ENCODE measurements around the gene LYL1. TPM values are rescaled to one million over a fixed set of nuclear protein-coding genes. Genes with fewer than 3 reads are reported as not detected.

Gene LYL1
- total RNA-seq, 4 donors from 2014 or later, result 21.1 to 43.5 (median 25.8) TPM

- Histone ChIP-seq H3K4me3 (no peak overlapping the region), H3K27ac (no peak overlapping the region), H3K4me1 (peaks cover 0 to 64% (median 26%) of the 10 kb centered on the region in 4 donors), H3K27me3 (no peaks in the 10 kb centered on the region), H3K9me3 (no peaks in the 10 kb centered on the region), H3K36me3 (peaks cover 0 to 61% (median 0%) of the 10 kb centered on the region in 3 donors)
- TF ChIP-seq POLR2A (IDR thresholded peaks at IDR 0.05) (no peak), EP300 (IDR thresholded peaks at IDR 0.05) (no peak), CTCF (IDR thresholded peaks at IDR 0.05) (no peak)
- WGBS, 2 donors, result 79 to 88% methylated on average over 10 to 12 of the region's 12 CpGs
- no peak for DNase-seq (ENCODE audit: low spot score in 2 of 2)
These were observed 15.4 kb downstream of the LYL1 start for GRCh38 chr19:13087295-13087694.

- H3K4me1 ChIP-seq, result peaks cover 0 to 64% (median 25%) of the 10 kb centered on the region in 4 donors
- H3K27me3 ChIP-seq, result no peaks in the 10 kb centered on the region
- no peaks in the 10 kb centered on the region for H3K9me3 ChIP-seq
- H3K27ac ChIP-seq, result peak overlapping the region in 1 of 4 donors; percentile 46
- TF ChIP-seq EP300 (IDR thresholded peaks at IDR 0.05) (no peak), CTCF (IDR thresholded peaks at IDR 0.05) (no peak), POLR2A (IDR thresholded peaks at IDR 0.05) (no peak)
- DNase-seq (ENCODE audit: low spot score in 2 of 2), result no peak
- 46% methylated on average over 2 of the region's 2 CpGs; no CpG with 5 or more reads in 1 of the 2 donors for WGBS, 2 donors
- no peak overlapping the region for H3K4me3 ChIP-seq
- peaks cover 0 to 70% (median 0%) of the 10 kb centered on the region in 3 donors for H3K36me3 ChIP-seq
These were observed 16.3 kb downstream of the LYL1 start for GRCh38 chr19:13086341-13086740.

- Histone ChIP-seq H3K4me1 (peaks cover 0 to 58% (median 22%) of the 10 kb centered on the region in 4 donors), H3K4me3 (no peak overlapping the region), H3K27me3 (no peaks in the 10 kb centered on the region), H3K36me3 (peaks cover 0 to 70% (median 0%) of the 10 kb centered on the region in 3 donors), H3K9me3 (no peaks in the 10 kb centered on the region), H3K27ac (peak overlapping the region in 1 of 4 donors; percentile 46)
- no peak for DNase-seq (ENCODE audit: low spot score in 2 of 2)
- no peak for TF ChIP-seq EP300 (IDR thresholded peaks at IDR 0.05)
- TF ChIP-seq CTCF (IDR thresholded peaks at IDR 0.05), result no peak
- TF ChIP-seq POLR2A (IDR thresholded peaks at IDR 0.05), result no peak
- WGBS, 2 donors, result 27 to 29% methylated on average over 7 of the region's 7 CpGs
These were observed 17.0 kb downstream of the LYL1 start for GRCh38 chr19:13085666-13086065.

GRCh38 chr19:13083627-13084026 lies 19.0 kb downstream of the LYL1 start:
- peaks cover 0 to 55% (median 22%) of the 10 kb centered on the region in 4 donors for H3K4me1 ChIP-seq
- no peaks in the 10 kb centered on the region for H3K27me3 ChIP-seq
- TF ChIP-seq CTCF (IDR thresholded peaks at IDR 0.05) (no peak), EP300 (IDR thresholded peaks at IDR 0.05) (no peak), POLR2A (IDR thresholded peaks at IDR 0.05) (no peak)
- no peak overlapping the region for H3K4me3 ChIP-seq
- 79 to 87% methylated on average over 9 of the region's 9 CpGs for WGBS, 2 donors
- DNase-seq (ENCODE audit: low spot score in 2 of 2), result no peak
- H3K9me3 ChIP-seq, result no peaks in the 10 kb centered on the region
- peak overlapping the region in 2 of 4 donors; percentile 74 to 77 for H3K27ac ChIP-seq
- peaks cover 0 to 74% (median 0%) of the 10 kb centered on the region in 3 donors for H3K36me3 ChIP-seq

GRCh38 chr19:13083008-13083404 lies 19.7 kb downstream of the LYL1 start:
- no peak for TF ChIP-seq EP300 (IDR thresholded peaks at IDR 0.05)
- no peak for TF ChIP-seq CTCF (IDR thresholded peaks at IDR 0.05)
- no peak for TF ChIP-seq POLR2A (IDR thresholded peaks at IDR 0.05)
- H3K27ac ChIP-seq, result peak overlapping the region in 3 of 4 donors; percentile 45 to 77 (median 74)
- no peak for DNase-seq (ENCODE audit: low spot score in 2 of 2)
- peaks cover 0 to 61% (median 26%) of the 10 kb centered on the region in 4 donors for H3K4me1 ChIP-seq
- peaks cover 0 to 70% (median 0%) of the 10 kb centered on the region in 3 donors for H3K36me3 ChIP-seq
- 54 to 60% methylated on average over 4 to 7 of the region's 7 CpGs for WGBS, 2 donors
- no peaks in the 10 kb centered on the region for H3K27me3 ChIP-seq
- H3K9me3 ChIP-seq, result no peaks in the 10 kb centered on the region
- H3K4me3 ChIP-seq, result no peak overlapping the region
